Measurements from ENCODE around the gene C12orf57.

The C12orf57 gene

GRCh38 chr12:6935371-6936193, 8.2 kb upstream of the C12orf57 start:
- in situ Hi-C loops (cut with HindIII; ENCODE audit: low pct_ligation_motif_present, low pct_unique_long_range_greater_than_20kb, low sequenced_read_pairs): no loop called here

GRCh38 chr12:6936194-6936635, 7.6 kb upstream of the C12orf57 start:
- in situ Hi-C loops (cut with HindIII; ENCODE audit: low pct_ligation_motif_present, low pct_unique_long_range_greater_than_20kb, low sequenced_read_pairs): no loop called here
- no peak for DNase-seq

More at GRCh38 chr12:6935371-6936193, 8.2 kb upstream of the C12orf57 start:
- DNase-seq: no peak

- in situ Hi-C loops (cut with HindIII; ENCODE audit: low pct_ligation_motif_present, low pct_unique_long_range_greater_than_20kb, low sequenced_read_pairs): no loop called here
- DNase-seq: no peak
Measured at GRCh38 chr12:6936636-6937480, 7.0 kb upstream of the C12orf57 start.

GRCh38 chr12:6937481-6938352, 6.1 kb upstream of the C12orf57 start:
- peak; percentile 99 for DNase-seq
- in situ Hi-C loops (cut with HindIII; ENCODE audit: low pct_ligation_motif_present, low pct_unique_long_range_greater_than_20kb, low sequenced_read_pairs): no loop called here

- in situ Hi-C loops (cut with HindIII; ENCODE audit: low pct_ligation_motif_present, low pct_unique_long_range_greater_than_20kb, low sequenced_read_pairs): no loop called here
Measured at GRCh38 chr12:6938353-6939190, 5.2 kb upstream of the C12orf57 start.

GRCh38 chr12:6939191-6939540, 4.7 kb upstream of the C12orf57 start:
- in situ Hi-C loops (cut with HindIII; ENCODE audit: low pct_ligation_motif_present, low pct_unique_long_range_greater_than_20kb, low sequenced_read_pairs): no loop called here
- DNase-seq: no peak

More at GRCh38 chr12:6938353-6939190, 5.2 kb upstream of the C12orf57 start:
- DNase-seq: no peak

- DNase-seq: no peak
- in situ Hi-C loops (cut with HindIII; ENCODE audit: low pct_ligation_motif_present, low pct_unique_long_range_greater_than_20kb, low sequenced_read_pairs): no loop called here
Measured at GRCh38 chr12:6941267-6941666, 2.6 kb upstream of the C12orf57 start.

GRCh38 chr12:6941782-6942181, 2.0 kb upstream of the C12orf57 start:
- no peak for DNase-seq
- in situ Hi-C loops (cut with HindIII; ENCODE audit: low pct_ligation_motif_present, low pct_unique_long_range_greater_than_20kb, low sequenced_read_pairs): no loop called here

GRCh38 chr12:6942331-6942665, 1.5 kb upstream of the C12orf57 start:
- DNase-seq: peak; percentile 21
- in situ Hi-C loops (cut with HindIII; ENCODE audit: low pct_ligation_motif_present, low pct_unique_long_range_greater_than_20kb, low sequenced_read_pairs): no loop called here

GRCh38 chr12:6943389-6943721, 467 bp upstream of the C12orf57 start:
- peak; percentile 96 for DNase-seq
- in situ Hi-C loops (cut with HindIII; ENCODE audit: low pct_ligation_motif_present, low pct_unique_long_range_greater_than_20kb, low sequenced_read_pairs): no loop called here

GRCh38 chr12:6944381-6945186, 762 bp downstream of the C12orf57 start:
- in situ Hi-C loops (cut with HindIII; ENCODE audit: low pct_ligation_motif_present, low pct_unique_long_range_greater_than_20kb, low sequenced_read_pairs): no loop called here
- peak; percentile 97 for DNase-seq

GRCh38 chr12:6945613-6946012, 1.8 kb downstream of the C12orf57 start:
- DNase-seq: no peak
- in situ Hi-C loops (cut with HindIII; ENCODE audit: low pct_ligation_motif_present, low pct_unique_long_range_greater_than_20kb, low sequenced_read_pairs): no loop called here

- peak; percentile 99 for DNase-seq
- in situ Hi-C loops (cut with HindIII; ENCODE audit: low pct_ligation_motif_present, low pct_unique_long_range_greater_than_20kb, low sequenced_read_pairs): no loop called here
Measured at GRCh38 chr12:6946033-6946919, 2.5 kb downstream of the C12orf57 start.

- no peak for DNase-seq
- in situ Hi-C loops (cut with HindIII; ENCODE audit: low pct_ligation_motif_present, low pct_unique_long_range_greater_than_20kb, low sequenced_read_pairs): no loop called here
Measured at GRCh38 chr12:6946920-6947374, 3.1 kb downstream of the C12orf57 start.

- no peak for DNase-seq
- in situ Hi-C loops (cut with HindIII; ENCODE audit: low pct_ligation_motif_present, low pct_unique_long_range_greater_than_20kb, low sequenced_read_pairs): no loop called here
Measured at GRCh38 chr12:6947615-6948014, 3.8 kb downstream of the C12orf57 start.

GRCh38 chr12:6948873-6949594, 5.2 kb downstream of the C12orf57 start:
- in situ Hi-C loops (cut with HindIII; ENCODE audit: low pct_ligation_motif_present, low pct_unique_long_range_greater_than_20kb, low sequenced_read_pairs): no loop called here
- no peak for DNase-seq
